ENCODE data around the gene ZNF41.
A peak's percentile ranks its signal among the peaks of the same experiment; 100 is the strongest.
"Not testable (repeated sequence)": the region's sequence is repeated elsewhere in the genome, so short reads cannot be mapped to it uniquely, and the experiment has no call there.

The ZNF41 gene

DNA sequence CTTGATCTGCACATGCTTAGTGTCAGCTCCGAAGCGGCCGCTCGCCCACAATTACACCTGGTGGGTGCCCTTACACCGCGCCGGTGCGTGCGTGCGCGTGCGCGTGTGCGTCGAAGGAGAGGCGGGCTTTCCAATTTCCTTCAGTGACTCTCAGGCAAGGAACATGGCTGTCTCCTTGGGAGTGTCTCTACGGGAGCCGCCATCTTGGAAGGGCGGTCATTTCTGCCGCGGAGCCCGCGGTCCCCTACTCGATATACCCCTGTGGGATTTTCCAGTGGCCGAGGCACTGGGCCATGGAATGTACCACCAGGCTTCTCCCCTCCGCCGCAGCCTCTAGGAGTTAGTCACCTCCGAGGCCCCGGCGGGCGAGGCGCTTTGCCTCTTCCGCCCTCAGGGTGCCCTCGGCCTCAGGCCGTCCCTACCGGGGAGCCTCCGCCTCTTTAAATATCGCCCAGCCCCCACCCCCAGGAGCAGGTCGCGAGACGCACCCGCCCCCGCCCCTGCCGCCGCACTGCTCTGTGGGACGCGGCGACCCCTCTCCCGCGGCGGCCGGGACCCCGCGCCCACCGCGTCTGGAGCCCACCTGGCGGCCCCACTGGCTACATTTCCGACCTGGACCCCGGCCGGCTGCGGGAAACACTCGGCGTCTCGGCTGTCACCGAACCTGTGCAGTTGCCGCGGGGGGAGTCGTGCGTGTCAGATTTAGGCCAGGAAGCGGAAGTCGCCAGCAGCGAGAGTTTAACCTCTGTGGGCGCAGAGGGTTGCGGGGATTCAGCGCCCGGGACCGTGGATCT lies at the start of gene ZNF41:
ZNF41 (minus strand) TSS at position 711 of the 794 bp plus-strand sequence. CDS start 15,741 bp downstream, outside the sequence.
- peak; percentile 57 to 65 for DNase-seq (ENCODE audit: low read depth in 2 of 2)

DNA sequence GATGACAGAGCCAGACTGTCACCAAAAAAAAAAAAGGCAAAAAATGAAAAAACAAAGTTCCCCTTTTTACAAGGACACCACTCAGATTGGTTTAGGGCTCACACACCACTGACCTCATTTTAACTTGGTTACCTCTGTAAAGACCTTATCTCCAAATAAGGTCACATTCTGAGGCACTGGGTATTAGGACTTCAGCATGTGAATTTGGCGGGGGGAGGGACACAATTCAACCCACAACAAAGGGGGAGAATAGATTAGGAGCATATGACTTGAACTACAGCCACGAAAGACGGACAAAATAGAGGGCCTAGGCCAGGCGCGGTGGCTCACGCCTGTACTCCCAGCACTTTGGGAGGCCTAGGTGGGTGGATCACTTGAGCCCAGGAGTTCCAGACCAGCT lies 47.0 kb upstream of the ZNF41 start:
- no peak for DNase-seq (ENCODE audit: low read depth in 2 of 2)

DNA sequence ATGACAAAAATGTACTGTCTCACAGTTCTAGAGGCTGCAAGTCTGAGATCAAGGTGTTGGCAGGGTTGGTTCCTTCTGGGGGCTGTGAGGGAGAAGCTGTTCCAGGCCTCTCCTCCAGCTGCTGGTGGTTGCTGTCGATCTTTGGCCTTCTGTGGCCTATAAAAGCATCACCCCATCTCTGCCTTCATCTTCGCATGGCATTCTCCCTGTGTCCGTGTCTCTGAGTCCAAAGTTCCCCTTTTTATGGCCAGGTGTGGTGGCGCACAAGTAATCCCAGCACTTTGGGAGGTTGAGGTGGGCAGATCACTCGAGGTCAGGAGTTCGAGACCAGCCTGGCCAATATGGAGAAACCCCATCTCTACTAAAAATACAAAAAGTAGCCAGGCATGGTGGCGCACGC lies 46.5 kb upstream of the ZNF41 start:
- DNase-seq (ENCODE audit: low read depth in 2 of 2), result no peak

DNA sequence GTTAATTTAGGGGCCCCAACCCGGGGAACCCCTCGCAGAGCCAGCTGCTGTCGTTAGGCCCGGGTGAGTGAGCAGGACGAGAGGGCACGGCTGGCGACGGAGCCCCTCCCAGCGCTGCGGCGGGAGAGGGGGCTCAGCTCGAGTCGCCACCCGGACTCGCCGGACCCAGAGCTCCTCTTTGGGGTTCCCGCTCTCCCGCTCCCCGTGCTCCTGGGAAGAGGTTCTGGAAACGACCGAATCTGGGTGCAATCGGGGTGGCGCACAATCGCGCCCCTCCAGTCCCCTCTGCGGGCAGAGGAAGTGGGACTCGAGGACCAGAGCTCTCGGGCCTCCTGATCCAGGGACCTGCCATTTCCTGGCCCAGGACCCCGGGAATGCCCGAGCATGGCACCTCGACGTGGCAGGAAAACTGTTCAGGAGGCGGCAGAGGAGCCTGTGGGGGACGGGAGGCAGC lies 40.7 kb upstream of the ZNF41 start:
- DNase-seq (ENCODE audit: low read depth in 2 of 2), result no peak

DNA sequence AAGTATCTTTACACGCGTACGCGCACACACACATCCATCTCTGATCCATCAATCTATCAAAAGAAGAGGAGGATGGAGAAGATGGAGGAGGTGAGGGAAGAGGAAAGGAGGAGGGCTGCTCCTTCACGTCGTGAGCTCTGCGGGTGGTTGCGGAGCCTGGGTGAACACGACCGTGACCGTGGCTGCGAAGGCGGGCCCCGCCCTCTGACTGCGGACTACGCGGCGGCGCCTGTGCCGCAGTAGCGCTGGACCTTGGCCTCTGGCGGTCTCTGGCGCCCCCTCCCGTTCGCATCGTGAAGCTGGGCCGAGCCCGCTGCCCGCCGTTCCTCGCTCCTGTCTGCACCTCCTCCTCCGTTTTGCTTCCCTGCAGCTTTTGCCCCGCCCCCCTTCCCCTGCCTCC lies 40.3 kb upstream of the ZNF41 start:
- DNase-seq (ENCODE audit: low read depth in 2 of 2), result peak; percentile 72 to 80

DNA sequence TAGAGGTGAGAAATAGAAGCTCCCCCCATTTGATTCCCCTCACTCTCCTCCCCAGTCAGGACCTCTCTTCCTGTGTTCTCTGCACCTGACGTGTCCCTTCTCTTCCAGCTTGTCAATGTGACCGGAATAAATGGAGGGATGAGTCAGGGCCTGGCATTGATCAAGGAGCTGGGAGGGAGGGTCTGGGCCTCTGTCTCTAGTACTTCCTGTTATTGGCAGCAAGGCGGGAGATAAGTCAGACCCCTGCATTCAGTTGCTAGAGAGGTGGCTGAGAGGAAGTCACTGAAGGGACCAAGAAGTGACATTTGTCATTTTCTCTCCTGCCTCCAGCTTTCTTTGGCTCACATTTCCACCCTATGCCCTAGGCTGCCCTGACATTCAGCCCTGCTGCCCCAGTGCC lies 35.1 kb upstream of the ZNF41 start:
- DNase-seq (ENCODE audit: low read depth in 2 of 2), result no peak

DNA sequence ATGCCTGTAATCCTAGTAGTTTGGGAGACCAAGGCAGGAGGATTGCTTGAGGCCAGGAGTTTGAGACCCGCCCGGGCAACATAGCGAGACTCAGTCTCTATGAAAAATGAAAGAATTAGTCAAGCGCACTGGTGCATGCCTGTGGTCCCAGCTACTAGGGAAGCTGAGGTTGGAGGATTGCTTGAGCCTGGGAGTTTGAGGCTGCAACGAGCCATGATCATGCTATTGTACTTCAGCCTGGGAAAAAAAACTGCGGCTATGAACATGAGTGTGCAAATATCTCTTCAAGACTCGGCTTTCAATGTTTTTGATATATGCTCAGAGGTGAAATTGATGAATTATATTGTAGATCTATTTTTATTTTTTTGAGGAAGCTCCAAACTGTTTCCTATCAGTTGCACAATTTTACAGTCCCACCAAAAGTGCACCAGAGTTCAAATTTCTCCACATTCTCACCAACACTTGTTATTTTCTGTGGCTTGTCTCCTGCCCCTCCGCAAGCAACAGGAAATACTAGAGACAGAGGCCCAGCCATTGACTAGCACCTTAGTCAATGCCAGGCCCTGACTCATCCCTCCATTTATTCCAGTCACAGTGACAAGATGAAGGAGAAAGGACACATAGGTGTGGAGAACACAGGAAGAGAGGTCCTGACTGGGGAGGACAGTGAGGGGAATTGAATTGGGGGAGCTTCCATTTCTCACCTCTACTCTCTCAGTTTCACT lies 33.1 kb upstream of the ZNF41 start:
- DNase-seq (ENCODE audit: low read depth in 2 of 2), result no peak

DNA sequence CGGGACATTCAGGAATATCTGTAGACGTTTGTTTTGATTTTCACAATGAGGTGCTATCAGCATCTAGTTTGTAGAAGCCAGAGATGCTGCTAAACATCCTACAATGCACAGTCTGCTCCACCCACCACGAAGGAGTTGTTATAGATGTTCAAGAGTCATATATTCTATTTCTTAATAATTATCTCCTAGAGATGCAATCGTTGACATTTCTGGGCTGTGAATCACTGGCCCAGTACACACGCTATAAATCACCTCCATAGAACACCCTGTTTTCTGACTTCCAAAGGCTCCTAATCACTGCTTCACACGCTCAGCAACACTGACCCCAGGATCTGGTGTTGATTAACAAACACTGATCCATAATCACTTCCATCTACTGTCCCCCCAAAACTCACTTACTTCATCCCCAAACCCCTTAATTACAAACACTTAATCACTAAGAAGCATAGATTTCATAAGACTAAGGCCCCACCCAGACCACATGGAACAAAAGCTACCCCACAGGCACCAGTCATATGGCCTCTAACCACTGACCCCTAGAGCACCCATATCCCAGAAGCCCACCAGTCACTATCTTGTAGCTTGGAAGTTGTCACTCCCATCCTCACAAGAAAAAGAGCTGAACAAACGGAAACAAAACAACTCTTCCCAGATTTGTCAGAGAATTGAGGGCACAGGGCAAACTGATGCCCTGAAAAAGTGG lies 31.7 kb upstream of the ZNF41 start:
- DNase-seq (ENCODE audit: low read depth in 2 of 2), result no peak

DNA sequence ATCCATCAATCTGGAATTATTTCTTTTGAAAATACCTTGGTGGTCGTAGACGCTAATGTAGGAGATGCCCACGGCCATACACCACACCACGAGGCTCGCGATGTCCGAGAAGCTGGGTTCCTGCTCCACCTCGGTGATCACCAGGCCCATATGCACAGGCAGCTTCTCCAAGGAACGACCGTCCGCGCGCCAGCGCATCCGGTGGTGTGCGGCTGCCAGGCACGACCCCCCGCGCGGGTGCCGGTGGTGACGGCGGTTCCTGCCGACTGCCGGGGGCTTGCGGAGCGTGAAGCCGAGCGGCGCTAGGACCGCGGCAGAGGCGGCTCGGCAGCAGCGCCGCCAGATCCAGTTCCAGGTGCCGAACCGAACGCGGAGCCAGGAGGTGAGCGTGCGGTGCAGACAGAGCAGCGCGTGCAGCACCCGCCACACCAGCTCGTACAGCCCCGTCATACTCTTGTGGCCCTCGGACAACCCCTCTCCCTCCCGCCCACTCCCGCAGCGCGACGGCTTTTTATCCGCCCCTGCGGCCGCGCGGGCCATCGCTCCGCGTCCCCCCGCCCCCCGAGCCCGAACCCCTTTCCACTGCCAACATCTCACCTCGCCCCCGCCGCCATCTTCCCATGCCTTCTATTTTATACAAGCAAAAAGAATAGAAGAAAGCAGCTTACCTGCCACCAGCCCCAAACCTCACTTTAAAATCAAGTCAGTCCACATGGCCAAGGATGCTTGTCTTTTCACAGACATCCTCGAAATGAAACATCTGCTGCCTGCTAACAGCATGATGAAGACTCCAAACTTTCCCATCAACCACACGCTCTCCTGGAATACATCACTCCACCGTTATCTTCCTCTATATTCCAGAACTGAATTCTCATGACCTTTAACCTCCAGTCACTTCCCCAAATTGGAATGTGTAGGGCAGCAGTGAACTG lies 30.3 kb upstream of the ZNF41 start:
- peak in 1 of 2 donors; percentile 6 for DNase-seq (ENCODE audit: low read depth in 2 of 2)

DNA sequence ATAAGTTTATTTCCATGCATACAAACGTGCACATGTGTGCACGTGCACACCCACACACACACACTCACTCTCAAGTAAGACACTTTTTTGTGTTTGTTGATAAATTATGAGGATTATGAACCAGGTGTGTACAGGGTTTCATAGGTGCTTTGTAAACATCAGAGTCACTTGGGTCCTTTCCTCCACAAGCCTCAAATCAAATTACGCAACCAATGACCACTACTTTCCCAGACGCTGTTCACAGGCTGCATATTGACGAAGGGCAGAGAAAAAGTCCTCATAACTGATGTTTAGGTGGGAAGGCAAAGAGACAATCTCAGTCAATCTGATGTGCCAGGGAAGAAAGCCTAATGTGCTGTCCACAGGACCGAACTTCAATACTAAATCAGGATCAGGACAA lies 29.4 kb upstream of the ZNF41 start:
- DNase-seq (ENCODE audit: low read depth in 2 of 2), result not testable (repeated sequence)

DNA sequence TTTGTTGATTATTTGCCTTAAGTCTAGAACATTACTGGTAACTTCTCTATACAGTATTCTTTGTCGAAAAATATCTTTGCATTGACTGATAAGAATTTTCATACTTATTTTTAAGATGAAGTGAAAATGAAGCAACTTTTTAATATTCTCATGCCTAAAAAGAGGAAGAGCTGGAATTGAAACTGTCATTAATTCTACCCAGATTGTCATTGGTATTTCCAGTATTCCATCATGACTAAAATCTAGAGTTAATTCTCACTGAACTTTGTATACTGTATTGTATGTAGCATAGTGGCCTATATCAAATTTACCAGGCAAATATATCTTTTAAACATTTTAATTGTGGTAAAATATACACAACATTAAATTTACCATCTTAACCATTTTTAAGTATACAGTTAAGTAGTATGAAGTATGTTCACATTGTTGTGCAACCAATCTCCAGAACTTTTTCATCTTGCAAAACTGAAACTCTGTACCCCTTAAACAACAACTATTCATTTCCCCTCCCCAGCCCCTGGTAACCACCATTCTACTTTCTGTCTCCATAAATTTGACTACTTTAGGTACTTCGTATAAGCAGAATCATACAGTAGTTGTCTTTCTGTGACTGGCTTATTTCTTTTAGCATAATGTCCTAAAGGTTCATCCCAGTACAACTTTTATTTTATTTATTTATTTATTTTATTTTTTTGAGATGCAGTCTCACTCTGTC lies 24.3 kb upstream of the ZNF41 start:
- no peak for DNase-seq (ENCODE audit: low read depth in 2 of 2)

DNA sequence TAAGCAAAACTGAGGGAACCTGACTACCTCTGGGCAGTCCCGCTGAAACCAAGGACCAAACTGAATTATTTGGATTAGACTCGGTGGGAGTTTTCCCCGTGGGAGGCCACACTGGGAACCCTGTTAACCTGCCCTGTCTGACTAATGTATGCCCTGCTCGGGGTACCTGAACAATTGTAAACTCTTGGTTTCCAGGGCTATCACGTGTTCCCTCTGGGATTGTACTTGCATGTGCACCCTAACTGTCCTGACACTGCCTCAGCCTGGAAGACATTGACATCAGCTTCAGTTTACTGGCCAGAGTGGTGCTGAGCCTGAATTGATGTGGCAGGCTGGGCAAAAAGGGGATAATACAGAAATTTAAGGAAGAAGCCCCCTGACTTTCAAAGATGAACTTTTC lies 20.1 kb upstream of the ZNF41 start:
- DNase-seq (ENCODE audit: low read depth in 2 of 2), result no peak

DNA sequence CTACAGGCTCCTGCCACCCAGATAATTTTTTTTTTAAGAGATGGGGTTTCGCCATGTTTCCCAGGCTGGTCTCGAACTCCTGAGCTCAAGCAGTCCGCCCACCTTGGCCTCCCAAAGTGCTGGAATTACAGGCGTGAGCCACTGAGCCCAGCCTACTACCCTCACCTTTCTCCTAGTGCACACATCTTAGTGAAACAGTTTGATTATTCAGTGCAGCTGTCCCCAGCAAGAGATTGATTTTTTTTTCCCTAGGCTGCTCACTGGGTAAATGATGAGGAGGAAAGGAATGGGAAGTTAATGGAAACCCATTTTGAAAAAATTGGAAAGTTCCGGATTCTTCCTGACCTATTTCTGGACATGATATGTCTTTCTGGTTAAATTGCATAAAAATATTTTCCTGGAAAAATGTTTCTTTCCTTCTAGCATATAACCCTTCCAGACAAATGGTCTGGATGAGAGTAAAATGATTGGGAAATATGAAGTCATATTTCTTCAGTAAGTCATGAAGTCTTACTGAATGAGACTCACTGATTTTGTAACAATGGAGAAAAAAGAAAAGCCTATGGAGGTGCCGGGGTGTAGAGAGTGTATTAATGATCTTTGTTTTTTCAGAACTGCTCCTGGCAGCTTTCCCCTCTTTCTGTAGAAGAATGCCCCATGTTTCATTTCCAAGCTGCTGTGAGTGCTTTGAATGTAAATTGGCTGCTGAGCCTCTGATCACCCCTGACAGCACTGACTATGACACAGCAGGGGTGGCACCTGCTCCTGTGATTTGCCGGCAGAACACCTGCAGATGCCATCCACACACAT lies 19.5 kb upstream of the ZNF41 start:
- DNase-seq (ENCODE audit: low read depth in 2 of 2), result no peak

DNA sequence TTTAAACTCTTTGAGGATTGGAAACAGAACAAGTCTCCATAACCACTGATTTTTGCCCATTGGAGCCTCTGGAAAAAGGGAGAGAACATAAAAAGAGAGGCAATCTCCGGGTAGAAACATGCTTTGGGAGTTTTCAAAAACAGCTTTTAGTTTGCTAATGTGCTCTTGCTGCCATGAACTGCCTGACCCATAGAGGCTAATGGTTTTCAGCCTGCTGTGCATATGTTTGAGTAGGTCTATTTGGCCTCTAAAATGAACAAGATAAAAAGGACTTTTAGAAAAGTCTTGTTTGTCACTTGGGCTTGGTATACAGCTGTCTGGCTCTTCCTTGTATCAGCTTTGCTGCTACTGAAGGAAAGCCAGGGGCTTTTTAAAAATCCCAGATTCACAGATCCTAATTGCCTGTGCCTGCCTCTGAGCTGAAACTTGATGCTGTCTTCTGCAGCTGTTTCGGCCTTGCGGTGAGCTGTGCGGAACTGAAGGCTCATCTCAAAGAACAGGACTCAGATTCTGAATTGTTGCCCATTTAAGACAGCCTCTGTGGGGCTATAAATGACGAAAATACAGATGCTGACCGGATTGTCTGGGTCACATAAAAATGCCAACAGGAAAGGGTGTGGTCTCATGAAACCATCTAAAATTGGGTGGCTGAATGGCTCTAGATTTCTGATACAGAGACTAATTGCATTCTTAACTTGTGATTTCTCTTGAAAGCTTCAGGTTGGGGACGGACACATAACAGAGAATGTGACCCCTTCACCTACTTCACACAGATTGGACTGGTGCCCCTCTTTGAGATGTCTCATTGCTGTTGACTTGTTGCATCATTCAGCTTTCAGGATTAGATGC lies 18.4 kb upstream of the ZNF41 start:
- DNase-seq (ENCODE audit: low read depth in 2 of 2), result no peak

DNA sequence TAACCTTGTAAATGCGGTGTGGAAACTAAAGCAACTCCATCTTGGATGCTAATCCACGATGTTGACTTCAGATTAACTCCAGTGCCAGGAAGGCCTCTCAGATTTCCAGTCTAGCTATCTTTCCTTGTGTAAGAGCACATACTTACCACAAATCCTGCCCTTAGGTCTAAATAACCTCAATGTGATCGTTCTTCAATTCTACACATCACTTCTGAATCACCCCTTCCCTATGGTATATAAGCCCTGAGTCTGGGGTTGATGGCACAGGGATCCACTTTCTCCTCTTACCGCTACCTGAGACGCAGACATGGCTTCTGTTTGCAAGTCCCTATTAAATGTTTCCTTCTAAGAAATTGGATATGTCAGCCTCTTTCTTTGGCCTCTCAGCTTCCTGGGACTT lies 17.5 kb upstream of the ZNF41 start:
- DNase-seq (ENCODE audit: low read depth in 2 of 2), result no peak

DNA sequence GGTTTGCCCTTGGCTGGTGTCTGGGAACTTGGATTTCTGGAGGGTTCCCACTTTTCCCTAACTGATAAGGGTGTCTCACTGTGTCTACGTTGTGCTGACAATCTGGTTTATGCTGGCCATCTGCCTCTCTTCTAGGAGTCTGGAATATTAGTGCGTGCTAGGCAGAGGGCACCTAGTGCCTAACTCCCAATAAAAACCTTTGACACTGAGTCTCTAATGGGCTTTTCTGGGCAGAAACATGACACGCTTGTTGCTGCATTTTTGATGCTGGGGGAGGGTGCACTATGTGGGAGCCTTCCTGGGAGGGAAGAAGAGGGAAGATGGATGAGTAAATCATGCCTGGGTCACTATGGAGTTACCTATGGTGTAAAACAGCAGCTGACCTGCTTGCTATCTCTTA lies 16.3 kb upstream of the ZNF41 start:
- DNase-seq (ENCODE audit: low read depth in 2 of 2), result no peak

DNA sequence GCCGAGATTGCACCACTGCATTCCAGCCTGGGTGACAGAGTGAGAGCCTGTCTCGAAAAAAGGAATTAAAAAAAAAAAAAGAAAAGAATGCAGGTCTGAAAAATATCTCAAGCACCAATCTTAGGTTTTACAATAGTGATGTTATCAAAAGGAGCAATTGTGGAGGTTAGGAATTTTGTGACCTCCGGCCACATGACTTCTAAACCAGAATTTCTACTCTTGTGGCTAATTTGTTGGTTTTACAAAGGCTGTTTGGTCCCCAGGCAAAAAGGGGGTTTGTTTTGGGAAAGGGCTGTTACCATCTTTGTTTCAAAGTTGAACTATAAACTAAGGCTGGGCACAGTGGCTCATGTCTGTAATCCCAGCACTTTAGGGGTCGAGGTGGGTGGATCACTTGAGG lies 15.4 kb upstream of the ZNF41 start:
- DNase-seq (ENCODE audit: low read depth in 2 of 2), result no peak

DNA sequence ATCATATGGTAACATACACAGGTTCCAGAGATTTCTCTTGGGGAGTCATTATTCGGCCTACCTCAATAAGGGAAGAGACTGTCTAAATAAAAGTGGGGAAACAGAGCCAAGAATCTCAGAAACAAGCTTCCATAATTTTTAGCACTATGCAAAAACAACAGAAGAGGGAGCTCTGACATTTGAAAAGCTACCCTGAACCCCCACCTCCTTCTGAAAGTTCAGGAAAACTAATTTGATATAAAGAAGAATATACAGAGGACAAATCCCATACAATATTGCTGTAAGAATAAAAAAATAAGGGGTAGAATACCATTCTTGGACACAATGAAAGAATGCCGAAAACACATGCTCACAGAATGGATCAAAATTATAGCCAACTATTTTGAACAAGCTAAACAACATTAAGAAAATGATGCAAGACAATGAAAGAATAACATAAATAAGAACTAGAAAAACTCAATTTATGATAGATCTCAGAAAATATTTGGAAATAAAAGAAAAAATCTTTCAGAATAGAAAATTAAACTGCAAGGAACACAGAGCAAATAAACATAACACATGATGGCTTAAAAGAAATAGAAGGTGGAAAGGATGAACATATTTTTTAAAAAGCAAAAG lies 14.4 kb upstream of the ZNF41 start:
- no peak for DNase-seq (ENCODE audit: low read depth in 2 of 2)

DNA sequence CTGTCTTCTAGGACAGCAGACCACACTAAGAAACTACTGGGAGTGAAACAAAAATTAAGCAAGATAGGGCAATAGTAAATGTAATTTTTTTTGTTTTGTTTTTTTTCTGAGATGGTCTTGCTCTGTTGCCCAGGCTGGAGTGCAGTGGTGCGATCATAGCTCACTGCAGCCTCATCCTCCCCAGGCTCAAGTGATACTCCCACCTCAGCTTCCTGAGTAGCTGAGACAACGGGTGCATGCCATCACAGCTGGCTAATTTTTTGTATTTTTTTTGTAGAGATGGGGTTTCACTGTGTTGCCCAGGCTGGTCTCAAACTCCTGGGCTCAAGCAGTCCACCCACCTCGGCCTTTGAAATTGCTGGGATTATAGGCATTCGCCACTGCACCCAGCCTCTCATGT lies 9.1 kb upstream of the ZNF41 start:
- not testable (repeated sequence) for DNase-seq (ENCODE audit: low read depth in 2 of 2)
